EL (cell line): ENCODE results near the gene PLEKHH2.

Experiments
- DNase-seq: peaks from one replicate; pipeline ENCODE4 v3.0.0-alpha.2; 2016

Gene PLEKHH2

DNA sequence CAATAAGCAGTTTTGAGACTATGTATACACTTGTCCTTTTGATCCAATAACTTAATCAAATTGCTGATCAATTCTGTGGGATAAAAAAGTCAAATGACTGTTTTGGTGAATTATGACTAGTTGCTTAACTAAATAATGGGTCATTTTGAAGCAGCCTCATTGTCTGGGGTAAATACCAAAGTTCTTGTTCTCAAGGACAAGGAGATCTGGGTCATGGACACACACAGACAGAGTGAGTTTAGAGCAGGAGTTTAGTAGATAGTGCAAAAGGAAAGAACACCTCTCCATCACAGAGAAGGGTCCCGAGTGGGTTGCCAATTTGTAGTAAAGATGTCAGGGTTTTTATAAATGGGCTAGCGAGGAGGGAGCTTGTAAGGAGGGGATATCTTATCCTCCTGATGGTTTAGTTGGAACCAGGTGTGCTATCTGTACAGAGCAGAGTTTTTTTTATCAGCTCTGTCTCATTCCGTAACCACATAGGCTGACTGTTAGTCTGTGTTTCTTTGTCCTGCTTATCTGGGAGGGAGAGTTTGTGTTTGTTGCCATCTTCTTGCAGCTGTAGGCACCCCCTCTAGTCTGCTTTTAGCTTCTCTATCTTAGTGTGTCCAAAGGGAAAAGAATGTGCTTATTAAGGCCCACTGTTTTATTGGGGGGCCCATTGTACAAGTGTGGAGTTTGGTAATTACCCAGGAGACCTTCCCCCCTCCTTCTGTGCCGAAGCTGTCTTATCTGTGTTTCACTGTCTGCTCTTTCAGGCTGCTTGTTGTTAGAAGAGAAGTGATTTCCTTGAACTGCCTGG is 87.9 kb downstream of the PLEKHH2 start:
- DNase-seq = no peak

DNA sequence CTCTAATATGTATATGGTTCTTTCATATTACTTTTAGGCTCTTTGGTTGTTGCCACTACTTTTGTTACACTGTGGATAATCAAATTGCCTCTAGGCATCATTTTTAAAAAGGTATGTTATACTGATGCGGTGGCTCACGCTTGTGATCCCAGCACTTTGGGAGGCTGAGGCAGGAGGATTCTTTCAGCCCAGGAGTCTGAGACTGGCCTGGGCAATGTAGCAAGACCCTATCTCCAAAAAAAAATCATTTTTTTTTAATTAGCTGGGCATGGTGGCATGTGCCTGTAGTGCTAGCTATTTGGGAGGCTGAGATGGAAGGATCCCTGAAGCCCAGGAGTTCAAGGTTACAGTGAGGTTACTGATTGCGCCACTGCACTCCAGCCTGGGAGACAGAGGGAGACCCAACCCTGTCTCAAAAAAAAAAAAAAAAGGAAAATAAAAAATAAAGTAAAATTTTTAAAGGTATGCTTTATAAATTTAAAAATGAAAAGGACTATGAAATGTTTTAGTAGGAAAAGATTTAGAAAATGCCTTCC is 88.7 kb downstream of the PLEKHH2 start:
- DNase-seq = no peak

DNA sequence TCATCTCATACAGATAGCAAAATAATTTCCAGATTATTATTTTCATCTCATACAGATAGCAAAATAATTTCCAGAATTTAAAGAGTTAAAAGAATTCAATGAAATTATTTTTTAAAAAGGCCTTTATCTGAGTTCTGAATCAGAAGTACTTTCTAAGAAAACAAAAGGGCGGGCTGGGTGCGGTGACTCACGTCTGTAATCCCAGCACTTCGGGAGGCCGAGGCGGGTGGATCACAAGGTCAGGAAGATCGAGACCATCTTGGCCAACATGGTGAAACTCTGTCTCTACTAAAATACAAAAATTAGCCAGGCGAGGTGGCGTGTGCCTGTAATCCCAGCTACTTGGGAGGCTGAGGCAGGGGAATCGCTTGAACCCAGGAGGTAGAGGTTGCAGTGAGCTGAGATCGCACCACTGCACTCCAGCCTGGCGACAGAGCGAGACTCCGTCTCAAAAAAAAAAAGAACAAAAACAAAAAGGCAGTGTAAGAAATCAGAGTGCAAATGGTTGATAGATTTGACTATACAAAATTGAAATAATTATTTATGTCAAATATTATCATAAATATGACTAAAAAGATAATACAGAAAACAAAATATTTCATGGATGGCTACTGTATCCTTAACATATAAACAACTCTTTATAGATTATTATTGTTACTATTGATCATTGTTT is 90.0 kb downstream of the PLEKHH2 start:
- DNase-seq = peak; percentile 62

DNA sequence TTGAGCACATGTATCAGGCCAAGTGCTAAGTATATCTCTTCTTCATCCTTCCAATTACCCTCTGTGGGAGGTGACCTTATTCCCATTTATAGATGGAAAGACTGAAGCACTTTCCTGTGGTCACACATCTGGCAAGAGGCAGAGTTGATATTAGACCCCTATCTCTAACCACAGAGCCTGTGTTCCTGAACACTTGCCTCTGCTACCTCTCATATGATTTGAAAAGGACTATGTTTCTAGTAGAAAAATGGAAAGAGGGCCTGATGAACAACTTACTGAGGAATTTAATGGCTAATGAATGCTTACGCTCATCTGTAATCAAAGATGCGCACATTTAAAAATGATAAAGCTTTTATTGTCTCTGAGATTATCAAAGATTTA is 90.6 kb downstream of the PLEKHH2 start:
- no peak for DNase-seq

DNA sequence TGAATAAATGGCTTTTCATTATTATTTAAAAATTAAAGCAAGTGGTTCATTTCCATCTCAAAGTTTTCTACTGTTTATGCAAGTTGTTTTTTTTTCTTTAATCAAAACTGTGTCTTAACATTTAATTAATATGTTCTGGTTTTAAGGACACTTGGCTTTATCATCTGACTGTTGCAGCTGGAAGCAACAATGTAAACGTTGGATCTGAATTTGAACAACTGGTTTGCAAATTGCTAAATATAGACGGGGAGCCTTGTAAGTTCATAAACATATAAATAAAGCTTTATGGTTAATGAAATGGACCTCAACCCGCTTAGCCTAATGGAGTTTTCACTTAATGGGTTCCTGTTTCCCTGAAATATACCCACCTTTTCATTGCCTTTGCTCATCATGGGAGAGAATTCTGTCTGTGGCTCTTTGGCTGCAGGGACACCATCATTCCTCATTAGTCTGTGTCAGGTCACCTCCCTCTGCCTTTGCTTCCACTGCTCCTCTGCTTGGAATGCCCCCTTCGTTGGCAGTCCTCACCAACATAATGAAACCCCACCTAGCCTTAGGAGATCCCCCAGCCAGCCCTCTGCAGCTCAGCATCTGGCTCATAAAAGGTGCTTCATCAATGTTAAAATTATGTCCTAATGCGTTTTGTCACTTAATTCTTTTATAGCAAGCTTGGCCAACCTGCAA is 92.6 kb downstream of the PLEKHH2 start:
- DNase-seq = no peak

DNA sequence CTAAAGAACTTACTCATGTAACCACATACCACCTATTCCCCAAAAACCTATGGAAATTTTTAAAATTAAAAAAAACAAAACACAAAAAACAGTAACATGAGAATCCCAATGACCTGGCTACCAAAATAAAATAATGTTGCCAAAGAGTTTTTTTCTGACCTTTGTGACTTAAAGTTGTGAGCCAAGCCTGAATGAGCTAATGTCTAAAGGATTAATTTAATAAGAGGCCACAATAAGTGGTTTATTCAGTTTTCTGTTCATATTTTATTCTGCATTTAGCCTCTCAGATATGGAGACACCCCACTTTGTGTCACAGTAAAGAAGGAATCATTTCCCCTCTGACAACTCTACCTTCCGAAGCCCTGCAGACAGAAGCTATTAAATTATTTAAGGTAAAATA is 94.2 kb downstream of the PLEKHH2 start:
- DNase-seq = no peak

DNA sequence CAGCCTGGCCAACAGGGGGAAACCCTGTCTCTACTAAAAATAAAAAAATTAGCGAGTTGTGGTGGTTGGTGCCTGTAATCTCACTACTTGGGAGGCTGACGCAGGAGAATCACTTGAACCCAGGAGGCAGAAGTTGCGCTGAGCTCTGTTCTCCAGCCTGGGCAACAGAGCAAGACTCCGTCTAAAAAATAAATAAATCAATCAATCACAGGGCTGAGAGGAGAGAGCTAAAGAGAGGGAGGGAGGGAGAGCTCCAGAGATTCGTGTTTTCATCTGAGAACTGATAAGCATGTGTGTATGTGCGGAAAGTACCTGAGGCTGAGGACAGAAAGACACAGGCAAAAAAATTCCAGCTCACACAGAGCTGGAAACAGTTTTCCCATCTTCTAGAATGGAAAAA is 99.6 kb downstream of the PLEKHH2 start:
- DNase-seq = no peak

DNA sequence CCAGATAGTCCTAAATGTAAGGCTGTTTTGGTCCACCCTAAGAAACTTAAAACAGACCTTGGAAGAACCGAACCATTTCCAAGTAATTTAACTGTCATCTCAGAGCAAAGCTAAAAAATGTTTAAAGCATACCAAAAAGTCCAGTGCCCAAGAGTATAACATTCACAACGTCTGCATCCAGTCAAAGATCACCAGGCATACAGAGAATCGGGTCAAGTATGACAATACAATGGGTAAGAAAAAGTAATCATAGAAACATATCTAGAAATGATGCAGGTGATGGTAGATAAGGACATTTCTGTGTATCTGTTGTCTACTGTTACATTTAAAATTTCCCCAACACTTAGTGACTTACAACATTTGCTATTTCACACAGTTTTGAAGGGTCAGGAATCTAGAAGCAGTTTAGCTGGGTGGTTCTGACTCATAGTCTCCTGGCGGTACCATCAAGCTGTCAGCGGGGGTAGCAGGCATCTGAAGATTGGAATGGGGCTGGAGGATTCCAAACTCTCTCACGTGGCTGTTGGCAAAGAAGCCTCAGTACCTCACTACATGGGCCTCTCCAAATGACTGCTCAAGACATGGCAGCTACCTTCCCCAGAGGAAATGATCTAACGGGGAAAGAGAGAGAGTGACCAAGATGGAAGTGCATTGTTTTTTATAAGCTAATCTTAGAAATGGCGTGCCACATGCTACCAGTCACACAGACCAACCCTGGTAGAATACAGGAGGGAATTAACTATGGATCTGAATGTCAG is 100.2 kb downstream of the PLEKHH2 start:
- DNase-seq = peak; percentile 93

- DNase-seq = no peak
Measured at GRCh38 chr2:43737855-43738254, 100.8 kb downstream of the PLEKHH2 start.

DNA sequence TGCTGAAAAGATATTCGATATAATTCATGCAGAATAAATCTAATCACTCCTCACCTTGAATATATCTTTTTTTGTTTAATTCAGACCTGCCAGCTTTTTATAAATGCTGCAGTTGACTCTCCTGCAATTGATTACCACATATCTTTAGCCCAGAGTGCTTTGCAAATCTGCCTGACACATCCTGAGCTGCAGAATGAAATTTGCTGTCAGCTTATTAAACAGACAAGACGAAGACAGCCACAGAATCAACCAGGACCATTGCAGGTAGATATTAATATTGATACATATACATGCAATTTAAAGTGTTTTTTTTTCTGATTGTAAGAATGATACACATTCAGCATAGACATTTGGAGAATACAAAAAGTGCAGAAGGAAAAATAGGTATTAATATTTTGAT is 101.2 kb downstream of the PLEKHH2 start:
- DNase-seq = no peak

- no peak for DNase-seq
Measured at GRCh38 chr2:43743706-43744105, 106.6 kb downstream of the PLEKHH2 start.

DNA sequence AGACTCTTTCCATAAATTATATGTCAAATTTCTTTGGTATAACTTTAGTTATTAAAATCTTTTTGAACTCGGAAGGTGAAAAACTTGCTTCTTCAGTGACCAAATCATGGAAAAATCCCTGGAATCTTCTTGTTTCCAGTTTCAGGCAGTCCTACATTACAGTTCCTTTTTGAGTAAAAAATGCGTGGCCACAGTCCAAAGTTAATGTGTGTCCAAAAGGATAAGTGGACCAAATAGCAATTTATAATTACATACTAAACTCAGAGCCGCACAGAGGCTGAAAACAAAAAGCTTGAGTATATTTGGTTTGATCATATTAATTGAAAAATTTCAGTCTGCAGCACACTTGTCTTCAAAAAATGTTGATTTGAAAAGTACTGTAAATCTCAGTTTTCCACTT is 108.4 kb downstream of the PLEKHH2 start:
- peak; percentile 71 for DNase-seq

DNA sequence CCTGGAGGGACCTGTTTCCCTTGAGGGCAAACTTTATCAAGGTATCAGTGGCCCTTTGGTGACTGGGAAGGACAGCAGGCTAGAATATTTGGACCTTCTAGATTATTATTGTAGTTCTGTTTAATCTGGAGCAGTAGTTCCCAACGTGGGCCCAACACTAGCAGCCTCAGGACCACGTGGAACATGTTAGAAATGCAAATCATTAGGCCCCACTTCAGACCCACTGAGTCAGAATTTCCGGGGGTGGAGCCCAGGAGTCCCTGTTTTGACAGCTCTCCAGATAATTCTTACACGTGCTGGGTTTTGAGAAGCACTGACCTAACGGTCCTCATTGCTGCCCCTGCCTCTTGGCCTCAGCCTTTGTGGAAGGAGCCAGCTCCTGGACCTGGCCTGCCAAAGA is 111.3 kb downstream of the PLEKHH2 start:
- DNase-seq = no peak

DNA sequence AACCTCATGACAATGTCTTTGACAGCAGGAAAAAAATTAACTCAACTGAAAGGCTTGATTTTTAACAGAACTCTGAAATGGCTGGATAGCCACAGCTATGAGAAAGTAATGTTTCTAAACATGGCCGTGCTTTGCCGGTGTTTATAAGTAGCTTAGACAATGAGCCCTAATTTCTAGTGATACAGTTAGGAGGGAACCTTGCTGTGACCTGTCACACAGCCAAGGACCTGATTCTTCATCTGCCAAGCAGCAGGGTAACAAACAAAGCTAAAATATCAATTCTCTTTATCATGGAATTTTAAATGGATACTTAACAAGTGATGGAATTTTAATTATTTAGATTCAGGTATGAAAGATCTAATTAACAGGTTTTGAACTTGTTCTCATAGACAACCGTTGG is 112.5 kb downstream of the PLEKHH2 start:
- DNase-seq = no peak

DNA sequence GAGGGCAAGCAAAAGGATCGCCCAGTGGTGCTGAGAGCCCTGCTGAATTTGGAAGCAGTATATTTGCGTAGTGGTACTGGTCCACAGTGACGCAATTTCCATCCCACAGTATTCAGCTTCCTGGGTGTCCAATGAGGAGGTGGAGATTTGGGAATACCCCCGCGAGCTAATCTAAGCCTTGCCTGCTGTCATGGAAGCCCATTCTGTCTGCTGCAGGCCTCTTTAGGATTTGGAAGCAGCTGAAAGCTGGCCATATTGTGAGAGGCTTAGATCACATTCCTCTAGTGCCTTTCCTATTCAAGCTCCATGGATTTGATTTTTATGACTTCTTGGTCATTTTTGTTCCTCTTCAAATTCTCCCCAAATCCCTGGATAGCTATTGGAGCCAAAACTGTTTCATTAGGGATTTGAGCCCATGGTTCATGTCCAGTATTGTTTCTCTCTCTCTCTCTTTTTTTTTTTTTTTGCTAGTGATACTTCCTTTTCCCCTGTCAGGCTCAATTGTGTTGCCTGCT is 114.5 kb downstream of the PLEKHH2 start:
- no peak for DNase-seq

DNA sequence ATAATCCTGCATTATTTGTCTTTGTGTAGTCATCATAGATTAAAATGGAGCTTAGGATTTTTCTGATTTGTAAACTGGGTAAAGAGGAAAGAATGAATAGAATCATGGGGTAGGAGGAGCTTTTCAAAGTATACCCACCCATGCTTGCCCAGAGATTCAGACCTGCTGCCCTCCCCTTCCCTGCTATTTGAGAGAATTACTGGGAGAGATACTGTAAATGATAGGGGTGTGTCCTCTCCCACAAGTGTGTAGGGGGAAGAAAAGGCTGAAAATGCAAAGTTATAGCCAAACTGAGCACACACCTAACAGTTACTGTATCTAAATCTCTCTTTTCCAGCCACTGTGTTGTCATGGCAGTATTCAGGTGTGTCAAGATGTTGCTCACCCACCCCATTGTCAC is 115.2 kb downstream of the PLEKHH2 start:
- DNase-seq = no peak

DNA sequence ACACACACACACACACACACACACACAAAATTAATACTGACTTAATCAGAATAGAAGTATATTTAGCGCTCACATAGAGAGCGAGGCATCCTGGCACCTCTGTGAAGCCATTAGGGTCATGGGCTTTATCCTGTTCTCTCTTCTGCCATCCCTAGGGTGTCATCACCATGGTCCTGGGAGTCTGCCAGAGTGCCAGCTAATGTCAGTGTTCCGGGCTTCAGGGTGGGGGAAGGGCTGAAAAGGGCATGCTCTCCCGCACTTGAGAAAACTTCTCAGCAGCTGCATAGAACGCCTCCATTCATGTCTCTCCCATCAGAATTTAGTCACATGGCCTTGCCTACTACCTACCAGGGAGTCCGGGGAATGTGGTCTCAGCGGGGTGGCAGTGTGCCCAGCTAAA is 117.1 kb downstream of the PLEKHH2 start:
- DNase-seq = no peak

- DNase-seq = peak; percentile 53
Measured at GRCh38 chr2:43758739-43759138, 121.7 kb downstream of the PLEKHH2 start.

GRCh38 chr2:43759195-43759594 is 122.1 kb downstream of the PLEKHH2 start:
- DNase-seq = peak; percentile 74

DNA sequence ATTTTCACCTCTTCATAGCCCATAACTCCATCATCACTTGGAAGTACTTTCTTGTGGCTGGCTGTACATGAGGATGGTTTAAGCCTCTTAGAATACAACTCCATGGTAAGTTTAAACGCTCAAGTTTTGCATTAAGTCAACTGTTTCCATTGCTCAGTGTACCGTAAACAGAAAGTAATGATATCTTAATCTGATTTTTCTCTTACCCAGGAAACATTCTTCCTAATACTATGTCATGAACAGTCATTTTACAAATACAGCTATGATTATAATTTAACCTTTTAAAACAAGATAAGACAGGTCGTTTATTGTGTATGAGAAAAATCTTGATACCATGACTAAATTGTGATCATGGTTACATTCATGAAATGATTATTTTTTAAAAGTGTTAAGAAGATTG is 125.2 kb downstream of the PLEKHH2 start:
- DNase-seq = no peak

DNA sequence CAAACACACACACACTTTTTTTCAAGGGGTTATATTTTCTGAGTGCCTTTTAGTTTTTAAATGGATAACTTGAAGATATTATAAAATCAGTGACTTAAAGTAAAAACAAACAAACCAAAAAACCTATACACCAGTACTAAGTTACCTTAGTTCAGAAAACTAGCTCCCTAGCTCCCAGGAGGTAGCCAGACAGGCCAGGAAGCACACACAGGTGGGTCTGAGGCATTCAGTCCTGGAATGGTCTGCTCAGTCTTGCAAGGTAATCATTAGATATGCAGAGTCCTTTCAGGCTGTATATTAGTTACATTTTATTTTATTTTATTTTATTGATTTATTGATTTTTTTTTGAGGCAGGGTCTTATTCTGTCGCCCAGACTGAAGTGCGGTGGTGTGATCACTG is 126.0 kb downstream of the PLEKHH2 start:
- no peak for DNase-seq

- DNase-seq = no peak
Measured at GRCh38 chr2:43764086-43764705, 127.1 kb downstream of the PLEKHH2 start.
